NCI-H2227 (cell line): ENCODE results near the gene HS6ST3.

Experiments
- DNase-seq: peaks from one replicate; lab custom pipeline; 2025; ENCODE audit not compliant: unreplicated experiment; lab: John Stamatoyannopoulos, UW

HS6ST3 gene

GRCh38 chr13:96646515-96647211, 556.8 kb downstream of the HS6ST3 start:
- no peak for DNase-seq

DNA sequence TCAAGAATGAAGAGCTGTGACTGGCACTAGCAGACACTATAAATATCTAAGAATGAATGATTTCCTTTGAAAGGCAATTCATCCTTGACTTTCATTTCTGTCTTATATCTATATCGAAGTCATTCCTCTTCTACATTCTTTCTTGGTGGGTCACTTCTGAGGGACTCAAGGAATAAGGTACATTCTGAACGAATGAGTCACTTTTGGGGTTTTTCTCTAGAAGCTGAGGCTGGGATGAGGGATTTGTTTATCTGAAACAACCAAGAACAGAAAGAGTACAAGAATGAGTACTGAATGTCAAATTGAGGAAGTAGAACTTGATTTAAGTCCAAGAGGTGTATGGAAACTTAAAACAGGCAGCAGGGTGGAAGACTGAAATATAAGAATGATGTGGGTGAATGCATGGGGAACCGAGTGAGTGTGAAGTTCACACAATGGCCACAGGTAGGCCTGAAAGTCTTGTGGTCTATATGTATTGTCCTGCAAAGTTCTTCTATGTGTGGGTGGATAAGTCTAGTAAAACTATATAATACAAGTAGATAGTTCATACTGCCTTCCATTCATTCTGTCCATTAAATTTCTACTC, 560.5 kb downstream of the HS6ST3 start:
- DNase-seq: no peak

- DNase-seq: no peak
Observed at GRCh38 chr13:96651598-96651997, 561.7 kb downstream of the HS6ST3 start.

- no peak for DNase-seq
Observed at GRCh38 chr13:96652506-96652905, 562.6 kb downstream of the HS6ST3 start.

GRCh38 chr13:96661612-96662011, 571.7 kb downstream of the HS6ST3 start:
- no peak for DNase-seq

DNA sequence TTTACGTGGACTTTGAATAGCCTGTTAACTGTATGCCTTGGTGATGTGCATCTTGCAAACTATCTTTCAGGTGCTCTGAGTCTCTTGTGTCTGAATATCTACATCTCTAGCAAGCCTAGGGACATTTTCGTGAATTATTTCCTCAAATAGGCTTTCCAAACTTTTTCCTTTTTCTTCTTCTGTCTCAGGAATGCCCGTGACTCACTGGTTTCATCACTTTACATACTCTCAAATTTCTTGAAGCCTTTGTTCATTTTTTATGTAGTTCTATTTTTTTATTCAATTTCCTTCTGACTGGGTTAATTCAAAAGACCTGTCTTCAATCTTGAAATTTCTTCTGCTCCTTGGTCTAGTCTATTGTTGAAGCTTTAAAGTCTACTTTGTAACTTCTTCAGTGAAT, 572.1 kb downstream of the HS6ST3 start:
- DNase-seq: no peak

- DNase-seq: no peak
Observed at GRCh38 chr13:96667294-96668018, 577.5 kb downstream of the HS6ST3 start.

- DNase-seq: no peak
Observed at GRCh38 chr13:96671073-96671472, 581.2 kb downstream of the HS6ST3 start.

DNA sequence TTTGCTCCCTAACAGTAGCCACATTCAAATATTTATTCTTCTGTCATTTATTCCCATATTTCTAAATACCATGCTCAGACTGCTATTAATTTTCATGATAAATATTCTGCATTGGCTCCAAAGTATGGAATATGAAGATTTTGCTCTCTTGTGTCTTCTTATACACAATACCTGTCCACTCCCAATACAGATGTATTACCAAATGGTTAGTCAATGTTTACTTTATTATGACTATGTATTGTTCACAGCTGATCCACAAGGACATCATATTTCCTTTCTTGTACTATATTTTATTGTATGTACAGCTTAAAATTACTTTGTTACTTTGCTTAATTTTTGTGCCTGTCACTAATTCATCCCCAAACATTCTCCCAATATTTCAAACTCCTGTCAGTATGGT, 582.1 kb downstream of the HS6ST3 start:
- DNase-seq: no peak

- no peak for DNase-seq
Observed at GRCh38 chr13:96673825-96674224, 583.9 kb downstream of the HS6ST3 start.

GRCh38 chr13:96677029-96677428, 587.1 kb downstream of the HS6ST3 start:
- no peak for DNase-seq

GRCh38 chr13:96678801-96679200, 588.9 kb downstream of the HS6ST3 start:
- no peak for DNase-seq

GRCh38 chr13:96680898-96681297, 591.0 kb downstream of the HS6ST3 start:
- DNase-seq: no peak

DNA sequence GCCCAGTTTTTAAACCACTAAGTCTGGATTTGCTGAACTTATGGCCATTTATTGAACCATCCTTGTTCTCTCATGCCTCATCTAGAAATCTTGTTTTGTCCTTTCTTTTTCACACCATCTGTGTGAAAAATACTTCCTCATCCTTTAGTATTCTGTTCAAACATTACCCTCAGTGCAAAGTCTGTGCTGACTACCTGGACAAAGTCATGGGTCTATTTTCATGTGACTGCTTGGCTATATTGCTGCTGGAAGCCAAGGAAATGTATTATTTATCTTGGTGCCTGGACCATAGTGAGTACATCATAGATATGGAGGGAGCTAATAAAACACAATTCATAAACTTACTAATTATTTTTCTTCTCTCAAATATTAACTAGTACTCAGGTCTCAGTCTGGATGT, 591.9 kb downstream of the HS6ST3 start:
- no peak for DNase-seq

DNA sequence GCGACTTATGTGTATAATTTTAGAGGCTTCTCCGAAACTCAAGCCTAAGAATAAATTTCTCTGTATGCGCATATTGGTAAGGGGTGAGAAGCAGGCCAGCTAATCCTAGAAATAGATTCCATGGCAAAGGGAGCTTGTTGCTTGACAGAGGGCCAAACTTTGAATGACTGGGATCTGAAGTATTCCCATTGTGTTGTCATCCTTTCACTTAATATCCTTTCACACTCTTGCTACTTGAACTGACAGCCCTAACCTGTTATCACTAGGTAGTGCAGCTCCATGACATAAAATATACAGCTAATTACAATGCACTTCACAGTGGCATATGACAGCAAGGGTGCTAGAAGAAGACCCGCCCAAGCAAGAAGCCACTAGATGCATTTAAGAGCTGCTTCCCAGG, 594.6 kb downstream of the HS6ST3 start:
- no peak for DNase-seq

DNA sequence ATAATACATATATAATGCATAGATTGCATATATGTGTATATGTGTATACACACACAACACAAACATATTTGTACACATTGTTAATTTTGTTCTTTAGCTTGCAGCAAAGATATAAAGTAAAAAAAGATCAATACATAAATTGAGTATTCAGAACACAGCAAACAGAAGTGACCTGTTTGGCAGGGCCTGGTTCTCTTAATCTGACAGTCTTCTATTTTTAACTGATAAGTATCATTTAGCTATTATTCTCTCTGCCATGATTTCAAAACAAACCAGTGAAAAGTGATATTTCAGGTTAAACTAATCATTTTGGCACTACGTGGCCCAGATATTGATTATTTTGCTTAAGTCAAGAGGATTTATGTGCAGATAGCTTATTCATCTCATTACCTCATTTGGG, 595.0 kb downstream of the HS6ST3 start:
- DNase-seq: no peak

DNA sequence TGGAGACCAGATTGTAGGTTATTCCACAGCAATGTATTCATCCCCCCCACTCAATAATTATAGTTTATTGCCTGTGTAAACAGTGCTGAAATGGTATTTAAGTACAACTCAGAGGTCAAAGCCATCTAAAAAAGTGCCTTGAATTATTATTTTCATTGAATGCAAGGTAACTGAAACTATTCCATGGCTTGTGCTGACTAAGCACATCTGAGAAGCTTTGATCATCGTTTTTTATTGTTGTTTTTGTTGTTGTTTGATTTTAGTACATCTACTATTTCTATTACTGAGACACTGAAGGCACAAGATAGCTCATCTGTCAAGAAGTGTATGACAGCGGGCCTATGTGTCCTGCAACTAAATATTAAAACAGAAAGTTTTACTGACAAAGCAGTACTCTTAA, 596.4 kb downstream of the HS6ST3 start:
- no peak for DNase-seq

DNA sequence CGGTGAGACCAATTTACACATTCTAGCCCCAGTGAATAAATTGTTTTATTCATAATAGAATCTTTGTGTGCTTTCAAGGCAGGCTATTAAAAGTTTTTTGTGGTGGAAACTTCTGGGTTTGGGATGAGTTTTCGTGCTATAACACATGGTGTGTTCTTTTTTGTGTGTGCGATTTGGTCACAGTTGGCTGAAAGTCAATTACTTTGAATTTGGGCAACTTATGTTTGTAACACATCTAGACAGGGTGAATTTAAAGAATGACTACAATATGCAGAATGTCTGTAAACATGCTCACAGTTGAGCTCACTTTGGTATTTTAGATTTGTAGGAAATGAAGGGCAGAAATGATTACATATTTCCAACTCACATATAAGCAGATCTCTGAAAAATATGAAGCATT, 597.3 kb downstream of the HS6ST3 start:
- no peak for DNase-seq

- DNase-seq: no peak
Observed at GRCh38 chr13:96690998-96691397, 601.1 kb downstream of the HS6ST3 start.

GRCh38 chr13:96696389-96696900, 606.5 kb downstream of the HS6ST3 start:
- no peak for DNase-seq

DNA sequence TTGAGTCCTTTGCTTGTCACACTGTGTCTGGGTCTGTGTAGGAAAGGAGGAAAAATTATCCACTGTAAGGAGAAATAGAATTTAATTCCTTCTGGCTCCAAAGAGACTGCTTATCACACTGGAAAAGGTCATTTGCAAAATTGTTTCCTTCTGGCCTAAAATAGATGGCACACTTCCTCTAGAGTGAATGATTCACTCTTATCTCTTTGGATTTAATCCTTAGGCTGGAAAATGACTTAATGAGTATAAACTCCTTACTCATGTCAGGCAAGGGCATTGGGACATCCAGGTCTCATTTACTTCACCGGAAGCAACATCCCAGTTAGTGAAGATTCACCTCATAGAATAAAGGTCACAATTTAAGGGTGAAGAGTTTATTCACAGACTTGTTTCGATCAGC, 610.8 kb downstream of the HS6ST3 start:
- DNase-seq: no peak

GRCh38 chr13:96707146-96707545, 617.2 kb downstream of the HS6ST3 start:
- no peak for DNase-seq
